Measurements from ENCODE around the gene HIBADH.

DNA sequence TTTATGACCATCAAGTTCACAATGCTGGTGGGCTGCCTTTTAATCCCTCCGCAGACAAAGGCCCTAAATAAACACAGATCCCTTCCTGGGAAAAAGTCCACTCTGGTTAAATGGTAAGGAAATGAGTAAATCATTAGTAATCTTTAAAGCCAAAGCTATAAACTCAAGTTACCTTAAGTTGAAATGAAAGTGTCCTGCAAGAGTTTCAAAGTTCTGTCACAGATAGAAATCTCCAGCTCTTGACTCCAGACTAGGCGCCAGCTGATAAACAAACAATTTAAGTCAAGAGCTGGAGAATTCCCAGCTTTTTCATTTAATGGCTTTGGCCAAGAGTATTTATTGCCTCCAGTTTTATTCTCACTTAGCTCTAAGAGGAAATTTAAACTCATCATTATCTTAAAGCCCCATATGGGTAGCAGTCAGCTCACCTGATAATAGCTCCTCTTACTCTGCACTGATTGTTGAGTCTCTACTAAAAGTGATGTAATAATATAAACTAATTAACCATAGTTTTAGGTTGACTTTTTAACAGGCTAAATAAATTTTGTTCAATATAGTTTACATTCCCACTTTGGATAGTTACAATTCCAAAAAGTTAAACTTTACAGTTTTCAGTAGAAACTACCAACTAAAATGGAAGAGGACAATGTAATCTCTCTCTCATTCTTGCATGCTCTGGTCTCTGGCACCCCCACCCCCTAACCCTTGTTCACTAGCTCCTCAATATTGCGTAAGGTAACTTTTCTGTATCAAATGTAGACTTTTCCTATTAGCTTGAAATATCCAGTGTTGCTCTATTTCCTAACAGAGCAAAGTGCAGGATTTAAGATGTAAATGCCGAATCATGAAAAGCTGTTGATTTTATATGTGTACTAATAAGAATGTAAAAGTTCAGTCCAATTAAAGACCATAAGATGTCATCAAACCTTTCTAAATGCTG, 56.1 kb downstream of the HIBADH start:
- TF ChIP-seq, protein P1, sequence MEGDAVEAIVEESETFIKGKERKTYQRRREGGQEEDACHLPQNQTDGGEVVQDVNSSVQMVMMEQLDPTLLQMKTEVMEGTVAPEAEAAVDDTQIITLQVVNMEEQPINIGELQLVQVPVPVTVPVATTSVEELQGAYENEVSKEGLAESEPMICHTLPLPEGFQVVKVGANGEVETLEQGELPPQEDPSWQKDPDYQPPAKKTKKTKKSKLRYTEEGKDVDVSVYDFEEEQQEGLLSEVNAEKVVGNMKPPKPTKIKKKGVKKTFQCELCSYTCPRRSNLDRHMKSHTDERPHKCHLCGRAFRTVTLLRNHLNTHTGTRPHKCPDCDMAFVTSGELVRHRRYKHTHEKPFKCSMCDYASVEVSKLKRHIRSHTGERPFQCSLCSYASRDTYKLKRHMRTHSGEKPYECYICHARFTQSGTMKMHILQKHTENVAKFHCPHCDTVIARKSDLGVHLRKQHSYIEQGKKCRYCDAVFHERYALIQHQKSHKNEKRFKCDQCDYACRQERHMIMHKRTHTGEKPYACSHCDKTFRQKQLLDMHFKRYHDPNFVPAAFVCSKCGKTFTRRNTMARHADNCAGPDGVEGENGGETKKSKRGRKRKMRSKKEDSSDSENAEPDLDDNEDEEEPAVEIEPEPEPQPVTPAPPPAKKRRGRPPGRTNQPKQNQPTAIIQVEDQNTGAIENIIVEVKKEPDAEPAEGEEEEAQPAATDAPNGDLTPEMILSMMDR (IDR thresholded peaks at IDR 0.05 in 2 of 3, conservative IDR thresholded peaks at IDR 0.05 in 1 of 3; ENCODE audit: insufficient read depth in 2 of 3, low read depth in 1 of 3, low read length in 3 of 3), result no peak
- TF ChIP-seq, protein P2, sequence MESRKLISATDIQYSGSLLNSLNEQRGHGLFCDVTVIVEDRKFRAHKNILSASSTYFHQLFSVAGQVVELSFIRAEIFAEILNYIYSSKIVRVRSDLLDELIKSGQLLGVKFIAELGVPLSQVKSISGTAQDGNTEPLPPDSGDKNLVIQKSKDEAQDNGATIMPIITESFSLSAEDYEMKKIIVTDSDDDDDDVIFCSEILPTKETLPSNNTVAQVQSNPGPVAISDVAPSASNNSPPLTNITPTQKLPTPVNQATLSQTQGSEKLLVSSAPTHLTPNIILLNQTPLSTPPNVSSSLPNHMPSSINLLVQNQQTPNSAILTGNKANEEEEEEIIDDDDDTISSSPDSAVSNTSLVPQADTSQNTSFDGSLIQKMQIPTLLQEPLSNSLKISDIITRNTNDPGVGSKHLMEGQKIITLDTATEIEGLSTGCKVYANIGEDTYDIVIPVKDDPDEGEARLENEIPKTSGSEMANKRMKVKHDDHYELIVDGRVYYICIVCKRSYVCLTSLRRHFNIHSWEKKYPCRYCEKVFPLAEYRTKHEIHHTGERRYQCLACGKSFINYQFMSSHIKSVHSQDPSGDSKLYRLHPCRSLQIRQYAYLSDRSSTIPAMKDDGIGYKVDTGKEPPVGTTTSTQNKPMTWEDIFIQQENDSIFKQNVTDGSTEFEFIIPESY (CRISPR knock-in tag; IDR thresholded peaks at IDR 0.05), result no peak
- TF ChIP-seq POLR2A (conservative IDR thresholded peaks at IDR 0.05) (no peak), MXI1 (IDR thresholded peaks at IDR 0.05; ENCODE audit: low read depth, low read length) (no peak), MYBL2 (IDR thresholded peaks at IDR 0.05; ENCODE audit: low read depth) (no peak), MYBL2 (CRISPR knock-in tag; IDR thresholded peaks at IDR 0.05; ENCODE audit: borderline replicate concordance) (no peak)
